ENCODE data around the gene OSBPL10. TPM values are rescaled to one million over a fixed set of nuclear protein-coding genes. Genes with fewer than 3 reads are reported as not detected.
A peak's percentile ranks its signal among the peaks of the same experiment; 100 is the strongest.

Gene OSBPL10
- total and polyA plus RNA-seq, 5 experiments from 2014 or later = 0.03 to 11.2 (median 0.08) TPM

- POLR2A ChIA-PET = interaction anchor here (0.5 kb wide), 1 partner anchor 22 kb away, joined by 4 read pairs; no protein-coding TSS in a partner anchor
- Mint-ChIP-seq H3K4me3 (no peak overlapping the region), H3K27ac (peak overlapping the region in 1 of 10 donors; percentile 7), H3K9me3 (no peaks in the 10 kb centered on the region), H3K27me3 (no peaks in the 10 kb centered on the region), H3K36me3 (no peaks in the 10 kb centered on the region), H3K4me1 (peaks cover 0 to 40% (median 1%) of the 10 kb centered on the region in 4 donors)
- no peak for DNase-seq
- ATAC-seq = no peak
Observed at GRCh38 chr3:31908391-31909097, 72.5 kb downstream of the OSBPL10 start.

- Mint-ChIP-seq H3K4me1 (peaks cover 0 to 44% (median 3%) of the 10 kb centered on the region in 4 donors), H3K27ac (no peak overlapping the region), H3K4me3 (no peak overlapping the region), H3K27me3 (no peaks in the 10 kb centered on the region), H3K9me3 (no peaks in the 10 kb centered on the region), H3K36me3 (no peaks in the 10 kb centered on the region)
- DNase-seq = no peak
- POLR2A ChIA-PET = no interaction called here
- no peak for ATAC-seq
Observed at GRCh38 chr3:31906182-31906581, 74.9 kb downstream of the OSBPL10 start.

DNA sequence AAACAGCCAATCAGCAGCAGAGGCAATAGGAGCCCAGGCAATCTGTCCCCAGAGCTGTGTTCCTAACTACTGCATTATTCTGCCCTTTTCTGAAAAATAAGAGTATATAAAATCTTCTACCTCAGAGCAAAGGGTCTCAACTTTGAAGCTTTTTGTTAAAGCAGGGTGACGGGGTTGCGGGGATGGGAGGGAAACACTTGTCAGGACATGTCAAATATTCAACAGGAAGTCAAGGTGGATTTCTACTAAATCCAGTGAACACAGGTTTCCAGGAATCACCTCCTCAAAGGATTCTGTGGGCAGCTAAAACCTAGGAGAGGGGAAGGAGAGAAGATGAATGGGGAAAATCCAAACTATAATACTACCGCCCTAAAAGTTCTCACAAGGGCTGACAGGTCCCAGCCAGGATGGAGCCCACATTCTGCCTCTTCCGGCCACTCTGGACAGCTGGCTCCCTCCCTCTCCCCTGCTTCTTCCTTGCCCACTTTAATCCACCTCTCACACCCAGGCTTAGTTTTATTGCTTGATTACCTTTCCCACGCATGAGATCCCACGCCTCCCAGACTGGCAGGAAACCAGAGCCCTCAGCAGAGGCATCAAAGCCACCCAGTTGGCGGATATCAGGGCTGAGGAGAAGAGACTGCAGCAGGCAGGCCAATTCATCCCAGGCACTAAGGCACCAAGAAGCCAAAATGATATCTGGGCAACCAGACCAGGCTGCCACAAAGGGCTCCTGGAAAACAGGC, 77.2 kb downstream of the OSBPL10 start:
- H3K27ac Mint-ChIP-seq = peak overlapping the region in 2 of 10 donors; percentile 11 to 51
- no peak overlapping the region for H3K4me3 Mint-ChIP-seq
- no peaks in the 10 kb centered on the region for H3K36me3 Mint-ChIP-seq
- H3K9me3 Mint-ChIP-seq = no peaks in the 10 kb centered on the region
- POLR2A ChIA-PET = no interaction called here
- H3K27me3 Mint-ChIP-seq = no peaks in the 10 kb centered on the region
- no peak for DNase-seq
- H3K4me1 Mint-ChIP-seq = peaks cover 0 to 48% (median 4%) of the 10 kb centered on the region in 4 donors
- peak in 1 of 2 donors; percentile 36 for ATAC-seq

DNA sequence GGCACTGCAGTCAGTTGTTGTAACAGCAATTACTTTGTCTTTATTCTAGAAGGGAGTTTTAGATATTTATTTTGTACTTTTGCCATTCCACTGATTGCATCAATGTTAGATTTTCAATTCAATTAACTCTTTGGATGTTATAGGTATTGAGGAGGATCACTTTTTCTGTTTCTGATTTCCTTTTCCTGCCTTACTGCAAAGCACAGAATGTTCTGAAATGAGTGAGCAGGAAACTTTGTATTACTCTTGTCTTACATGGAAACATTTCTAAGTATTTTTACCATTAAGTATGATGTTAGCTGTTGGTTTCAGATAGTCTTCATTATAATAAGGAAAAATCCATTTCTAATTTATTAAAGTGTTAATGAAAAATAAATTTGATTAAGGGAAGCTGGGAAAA, 80.5 kb downstream of the OSBPL10 start:
- Mint-ChIP-seq H3K9me3 (no peaks in the 10 kb centered on the region), H3K36me3 (no peaks in the 10 kb centered on the region), H3K4me1 (peaks cover 0 to 29% (median 4%) of the 10 kb centered on the region in 4 donors), H3K4me3 (no peak overlapping the region), H3K27me3 (peaks cover 0 to under 1% (median 0%) of the 10 kb centered on the region in 5 donors), H3K27ac (no peak overlapping the region)
- POLR2A ChIA-PET = no interaction called here
- ATAC-seq (no peak), DNase-seq (no peak)

GRCh38 chr3:31896648-31897433, 84.2 kb downstream of the OSBPL10 start:
- ATAC-seq = no peak
- Mint-ChIP-seq H3K4me1 (peaks cover 0 to 26% (median 4%) of the 10 kb centered on the region in 4 donors), H3K27me3 (peaks cover 0 to 15% (median 3%) of the 10 kb centered on the region in 5 donors), H3K27ac (peak overlapping the region in 1 of 10 donors; percentile 87), H3K4me3 (no peak overlapping the region), H3K36me3 (no peaks in the 10 kb centered on the region), H3K9me3 (no peaks in the 10 kb centered on the region)
- no peak for DNase-seq
- POLR2A ChIA-PET = no interaction called here

DNA sequence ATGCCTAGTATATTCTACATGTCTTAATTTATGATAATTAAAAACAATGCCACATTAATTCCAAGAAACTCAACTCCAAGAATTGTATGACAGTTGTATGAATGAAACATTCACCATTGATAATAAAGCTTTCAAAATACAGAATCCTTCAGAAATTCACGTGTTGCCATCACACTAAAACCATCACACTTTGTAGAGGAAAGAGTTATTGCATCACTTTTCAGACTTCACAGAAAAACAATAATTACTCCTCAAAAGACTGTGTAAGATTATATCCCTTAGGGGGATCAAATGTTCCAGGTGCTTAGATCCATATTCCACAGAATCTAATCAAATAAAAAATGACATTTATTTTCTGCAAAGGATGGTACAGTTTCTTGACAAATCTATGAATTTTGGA, 85.0 kb downstream of the OSBPL10 start:
- no peak overlapping the region for H3K4me3 Mint-ChIP-seq
- DNase-seq (no peak), ATAC-seq (no peak)
- no peak overlapping the region for H3K27ac Mint-ChIP-seq
- H3K36me3 Mint-ChIP-seq = no peaks in the 10 kb centered on the region
- POLR2A ChIA-PET = no interaction called here
- peaks cover 0 to 23% (median 2%) of the 10 kb centered on the region in 4 donors for H3K4me1 Mint-ChIP-seq
- H3K9me3 Mint-ChIP-seq = no peaks in the 10 kb centered on the region
- peaks cover 0 to 15% (median 3%) of the 10 kb centered on the region in 5 donors for H3K27me3 Mint-ChIP-seq

- no peak overlapping the region for H3K27ac Mint-ChIP-seq
- POLR2A ChIA-PET = no interaction called here
- DNase-seq = no peak
Observed at GRCh38 chr3:31895471-31895870, 85.6 kb downstream of the OSBPL10 start.

DNA sequence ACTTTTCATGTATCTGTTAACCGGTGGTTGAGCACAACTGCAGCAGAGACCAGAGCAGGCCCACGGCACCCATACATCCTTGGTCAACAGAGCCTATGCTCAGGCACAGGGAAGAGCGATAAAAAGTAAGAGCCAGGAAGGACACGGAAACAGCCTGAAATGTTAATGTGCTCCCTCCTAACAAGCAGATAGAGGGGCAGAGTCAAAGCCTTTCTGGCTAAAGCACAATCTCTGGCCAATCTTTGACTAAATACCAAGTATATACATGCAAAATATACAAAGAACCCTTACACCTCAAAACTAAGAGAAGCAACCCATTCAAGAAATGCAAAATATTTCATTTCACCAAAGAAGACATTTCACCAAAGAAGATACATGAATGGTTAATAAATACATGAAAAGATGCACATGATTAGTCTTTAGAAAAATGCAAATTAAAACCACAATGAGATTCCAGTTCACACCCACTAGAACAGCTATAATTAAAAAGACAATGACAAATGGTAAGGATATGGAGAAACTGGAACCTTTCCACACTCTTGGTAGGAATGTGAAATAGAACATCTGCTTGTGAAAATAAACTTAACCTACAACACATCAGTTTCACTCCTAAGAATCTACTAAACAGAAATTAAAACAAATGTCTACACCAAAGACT, 88.0 kb downstream of the OSBPL10 start:
- Mint-ChIP-seq H3K36me3 (no peaks in the 10 kb centered on the region), H3K9me3 (no peaks in the 10 kb centered on the region), H3K4me3 (no peak overlapping the region), H3K27ac (no peak overlapping the region), H3K4me1 (peaks cover 0 to 22% (median 2%) of the 10 kb centered on the region in 4 donors), H3K27me3 (peaks cover 0 to 15% (median 3%) of the 10 kb centered on the region in 5 donors)
- DNase-seq = no peak
- POLR2A ChIA-PET = no interaction called here
- ATAC-seq = no peak

More at GRCh38 chr3:31895471-31895870, 85.6 kb downstream of the OSBPL10 start:
- H3K4me3 Mint-ChIP-seq = no peak overlapping the region
- peaks cover 0 to 25% (median 4%) of the 10 kb centered on the region in 4 donors for H3K4me1 Mint-ChIP-seq
- no peak for ATAC-seq
- H3K9me3 Mint-ChIP-seq = no peaks in the 10 kb centered on the region
- no peaks in the 10 kb centered on the region for H3K36me3 Mint-ChIP-seq
- peaks cover 0 to 15% (median 3%) of the 10 kb centered on the region in 5 donors for H3K27me3 Mint-ChIP-seq

DNA sequence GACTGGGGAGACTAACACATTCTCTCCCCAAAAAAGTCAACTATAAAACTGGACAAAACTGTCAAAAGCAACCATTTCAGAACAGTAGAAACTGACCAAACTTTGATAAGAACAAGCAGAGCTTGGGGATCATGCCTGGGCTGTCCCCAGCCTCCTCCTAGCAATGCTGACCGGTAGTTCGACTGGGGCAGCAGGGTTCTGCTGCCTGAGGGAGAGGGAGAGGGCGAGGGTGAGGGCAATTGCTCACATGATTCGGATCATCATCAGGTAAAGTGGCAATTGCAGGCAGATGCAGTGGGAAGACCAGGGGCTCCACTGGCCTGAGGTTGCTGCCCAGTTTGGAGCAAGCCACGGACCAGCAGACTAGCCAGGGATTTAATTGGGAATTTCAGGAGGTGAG, 88.6 kb downstream of the OSBPL10 start:
- Mint-ChIP-seq H3K4me3 (no peak overlapping the region), H3K36me3 (no peaks in the 10 kb centered on the region), H3K4me1 (peaks cover 0 to 22% (median 2%) of the 10 kb centered on the region in 4 donors), H3K27me3 (peaks cover 0 to 15% (median 3%) of the 10 kb centered on the region in 5 donors), H3K27ac (no peak overlapping the region), H3K9me3 (no peaks in the 10 kb centered on the region)
- ATAC-seq (no peak), DNase-seq (no peak)
- POLR2A ChIA-PET = no interaction called here

DNA sequence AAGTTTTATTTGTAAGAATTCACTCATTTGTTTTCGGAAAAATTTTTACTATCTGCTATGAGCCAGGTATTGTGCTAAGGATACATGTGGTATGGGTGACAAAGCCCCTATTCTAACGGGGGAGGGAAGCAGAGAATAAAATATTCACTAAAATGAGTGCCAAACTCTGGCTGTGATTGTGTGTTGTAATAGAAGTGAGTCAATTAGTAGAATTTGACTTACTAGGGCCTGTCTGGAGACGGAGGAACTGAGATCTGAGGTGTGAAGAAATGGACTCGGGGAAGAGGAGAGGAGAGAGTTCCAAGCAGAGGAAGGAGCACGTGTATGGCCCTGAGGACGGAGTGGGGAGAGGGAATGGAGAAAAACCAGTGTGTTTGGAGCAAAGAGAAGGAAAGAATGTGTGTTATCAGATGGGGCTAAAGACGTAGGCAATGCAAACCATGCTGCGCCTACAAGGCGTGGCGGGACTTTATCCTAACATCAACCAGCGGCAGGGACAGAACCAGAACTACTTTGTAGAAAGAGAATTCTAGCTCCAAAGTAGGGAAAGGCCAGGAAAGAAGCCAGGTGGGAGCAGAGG, 89.1 kb downstream of the OSBPL10 start:
- H3K4me3 Mint-ChIP-seq = no peak overlapping the region
- H3K4me1 Mint-ChIP-seq = peaks cover 0 to 22% (median 3%) of the 10 kb centered on the region in 4 donors
- POLR2A ChIA-PET = no interaction called here
- peaks cover 0 to 15% (median 3%) of the 10 kb centered on the region in 5 donors for H3K27me3 Mint-ChIP-seq
- no peaks in the 10 kb centered on the region for H3K9me3 Mint-ChIP-seq
- DNase-seq = no peak
- no peak overlapping the region for H3K27ac Mint-ChIP-seq
- H3K36me3 Mint-ChIP-seq = no peaks in the 10 kb centered on the region
- ATAC-seq = no peak

- Mint-ChIP-seq H3K36me3 (no peaks in the 10 kb centered on the region), H3K4me1 (peaks cover 0 to 22% (median 3%) of the 10 kb centered on the region in 4 donors), H3K27ac (peak overlapping the region in 1 of 10 donors; percentile 51), H3K27me3 (peaks cover 0 to 17% (median 3%) of the 10 kb centered on the region in 5 donors), H3K4me3 (no peak overlapping the region), H3K9me3 (no peaks in the 10 kb centered on the region)
- ATAC-seq = no peak
- no peak for DNase-seq
- POLR2A ChIA-PET = no interaction called here
Observed at GRCh38 chr3:31890742-31891469, 90.2 kb downstream of the OSBPL10 start.

Data from naive thymus-derived CD8-positive, alpha-beta T cell (primary cell).